Activated CD4-positive, alpha-beta memory T cell treated with anti-CD3 and anti-CD28 coated beads for 36 hours (primary cell): ENCODE data around the gene CAMK1D. TPM values are rescaled to one million over a fixed set of nuclear protein-coding genes. Genes with fewer than 3 reads are reported as not detected.
A peak's percentile ranks its signal among the peaks of the same experiment; 100 is the strongest.

Experiments used
- CTCF ChIA-PET: fragments of 350-600 bp; sonication (Branson Sonifier 250); formaldehyde crosslinking; loops from one replicate; lab custom pipeline; 2021; ENCODE audit warnings: antibody characterized with exemption, inconsistent platforms; lab: Charles Lee
- POLR2A ChIA-PET: fragments of 350-600 bp; sonication (Branson Sonifier 250); formaldehyde crosslinking; loops from one replicate; lab custom pipeline; 2021; ENCODE audit warnings: antibody characterized with exemption; lab: Charles Lee
- DNase-seq: peaks from one replicate; pipeline ENCODE4 v3.0.0-alpha.2; 2020
- H3K27ac Mint-ChIP-seq: one replicate; pipeline ENCODE4 v1.8.0; 2021; ENCODE audit warnings: mixed read lengths
- H3K27me3 Mint-ChIP-seq: one replicate; pipeline ENCODE4 v1.8.0; 2021; ENCODE audit warnings: mixed read lengths
- H3K36me3 Mint-ChIP-seq: one replicate; pipeline ENCODE4 v1.8.0; 2021; ENCODE audit warnings: mixed read lengths
- H3K4me1 Mint-ChIP-seq: one replicate; pipeline ENCODE4 v1.8.0; 2021; ENCODE audit warnings: low read depth, mixed read lengths
- H3K4me3 Mint-ChIP-seq: one replicate; pipeline ENCODE4 v1.8.0; 2021; ENCODE audit warnings: mild to moderate bottlenecking, mixed read lengths
- H3K9me3 Mint-ChIP-seq: one replicate; pipeline ENCODE4 v1.8.0; 2021; ENCODE audit warnings: mixed read lengths
- intact Hi-C: fragments of 100-400 bp; cut with micrococcal nuclease; formaldehyde crosslinking; loops from one replicate; pipeline ENCODE4 v1.15.1; 2023
- total RNA-seq, 2 experiments: library from RNA; stranded (reverse); gene quantifications; one replicate each; pipeline ENCODE4 v1.2.3, GENCODE V29; 2021

CAMK1D gene
- total RNA-seq, 2 experiments from 2014 or later: 17.7 to 17.9 TPM

GRCh38 chr10:12700557-12700874, 351.2 kb downstream of the CAMK1D start:
- H3K9me3 Mint-ChIP-seq: peaks cover 4% of the 10 kb centered on the region
- intact Hi-C loops: no loop called here
- peaks cover 56% of the 10 kb centered on the region for H3K4me1 Mint-ChIP-seq
- ChIA-PET CTCF (interaction anchor here (0.8 to 1.9 kb wide), 2 partner anchors 9 to 485 kb away, joined by 3 to 13 read pairs; no protein-coding TSS in a partner anchor), POLR2A (interaction anchor here (0.7 to 1.6 kb wide), 2 partner anchors 9 to 54 kb away, joined by 3 read pairs; no protein-coding TSS in a partner anchor)
- H3K4me3 Mint-ChIP-seq: no peak overlapping the region
- no peaks in the 10 kb centered on the region for H3K27me3 Mint-ChIP-seq
- peak overlapping the region; percentile 87 for H3K27ac Mint-ChIP-seq
- H3K36me3 Mint-ChIP-seq: peaks cover 5% of the 10 kb centered on the region
- DNase-seq: no peak

- no peak overlapping the region for H3K4me3 Mint-ChIP-seq
- H3K27me3 Mint-ChIP-seq: no peaks in the 10 kb centered on the region
- peaks cover 4% of the 10 kb centered on the region for H3K9me3 Mint-ChIP-seq
- peaks cover 5% of the 10 kb centered on the region for H3K36me3 Mint-ChIP-seq
- CTCF ChIA-PET: interaction anchor here (1.7 kb wide), 1 partner anchor 10 kb away, joined by 10 read pairs; no protein-coding TSS in a partner anchor
- H3K4me1 Mint-ChIP-seq: peaks cover 67% of the 10 kb centered on the region
- DNase-seq: no peak
- peak overlapping the region; percentile 48 for H3K27ac Mint-ChIP-seq
- intact Hi-C loops: no loop called here
- POLR2A ChIA-PET: no interaction called here
Measured at GRCh38 chr10:12701696-12702095, 352.3 kb downstream of the CAMK1D start.

DNA sequence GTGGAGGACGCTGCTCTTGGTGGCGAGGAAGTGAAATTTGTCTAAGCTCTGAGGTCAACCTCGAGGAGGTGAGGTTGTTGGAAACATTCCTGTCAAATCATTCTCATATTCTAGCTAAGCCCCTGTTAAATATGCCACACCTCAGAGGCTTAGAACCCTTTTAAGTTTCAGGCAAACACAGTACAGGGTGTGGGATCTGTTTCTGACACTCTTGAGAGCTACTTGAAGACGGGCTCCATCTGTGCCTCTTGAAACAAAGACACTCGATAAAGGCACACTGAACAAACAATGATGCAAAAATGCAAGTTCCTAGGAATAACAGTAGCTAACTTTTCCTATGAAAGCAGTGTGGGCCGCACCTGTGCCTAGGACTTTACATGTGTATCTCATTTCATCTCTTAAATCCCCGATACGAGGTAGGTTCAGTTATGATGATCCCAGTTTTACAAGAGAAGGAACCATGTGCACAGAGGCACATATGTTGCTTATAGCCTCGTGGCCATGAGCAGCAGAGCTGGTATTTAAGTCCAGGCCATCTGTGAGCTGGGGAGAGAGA, 352.9 kb downstream of the CAMK1D start:
- no peak overlapping the region for H3K4me3 Mint-ChIP-seq
- ChIA-PET POLR2A (interaction anchor here (1.7 kb wide), 1 partner anchor 17 kb away, joined by 4 read pairs; no protein-coding TSS in a partner anchor), CTCF (interaction anchor here (0.6 to 2.1 kb wide), 3 partner anchors 9 to 402 kb away, joined by 3 to 11 read pairs (median 10); no protein-coding TSS in a partner anchor)
- no peaks in the 10 kb centered on the region for H3K27me3 Mint-ChIP-seq
- H3K9me3 Mint-ChIP-seq: peaks cover 4% of the 10 kb centered on the region
- intact Hi-C loops: no loop called here
- no peak for DNase-seq
- peaks cover 5% of the 10 kb centered on the region for H3K36me3 Mint-ChIP-seq
- H3K27ac Mint-ChIP-seq: no peak overlapping the region
- peaks cover 73% of the 10 kb centered on the region for H3K4me1 Mint-ChIP-seq

DNA sequence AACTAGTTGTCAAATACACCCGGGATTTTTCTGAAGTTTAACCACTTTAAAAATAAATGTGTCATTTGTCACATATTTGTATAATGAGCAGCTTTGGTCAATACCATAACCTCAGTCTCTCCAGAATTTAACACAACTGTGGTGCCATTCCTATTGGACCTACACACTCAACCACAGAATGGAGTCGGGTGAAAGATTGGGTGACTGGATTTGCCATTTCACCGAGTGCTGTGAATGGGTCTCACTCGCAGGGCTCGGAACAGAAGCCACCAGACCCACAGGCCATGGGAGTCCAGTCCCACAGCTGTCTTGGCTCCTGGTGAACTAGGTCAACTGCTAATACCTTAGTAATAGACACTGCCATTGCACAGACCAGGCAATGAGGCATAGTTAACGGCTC, 353.8 kb downstream of the CAMK1D start:
- ChIA-PET CTCF (interaction anchor here (0.7 to 2.1 kb wide), 7 partner anchors 8 to 352 kb away, joined by 3 to 11 read pairs (median 3); no protein-coding TSS in a partner anchor), POLR2A (interaction anchor here (1.7 kb wide), 1 partner anchor 18 kb away, joined by 4 read pairs; no protein-coding TSS in a partner anchor)
- H3K9me3 Mint-ChIP-seq: peaks cover 4% of the 10 kb centered on the region
- H3K4me1 Mint-ChIP-seq: peaks cover 81% of the 10 kb centered on the region
- H3K4me3 Mint-ChIP-seq: no peak overlapping the region
- peaks cover 5% of the 10 kb centered on the region for H3K36me3 Mint-ChIP-seq
- H3K27ac Mint-ChIP-seq: peak overlapping the region; percentile 19
- no peak for DNase-seq
- intact Hi-C loops: no loop called here
- no peaks in the 10 kb centered on the region for H3K27me3 Mint-ChIP-seq

DNA sequence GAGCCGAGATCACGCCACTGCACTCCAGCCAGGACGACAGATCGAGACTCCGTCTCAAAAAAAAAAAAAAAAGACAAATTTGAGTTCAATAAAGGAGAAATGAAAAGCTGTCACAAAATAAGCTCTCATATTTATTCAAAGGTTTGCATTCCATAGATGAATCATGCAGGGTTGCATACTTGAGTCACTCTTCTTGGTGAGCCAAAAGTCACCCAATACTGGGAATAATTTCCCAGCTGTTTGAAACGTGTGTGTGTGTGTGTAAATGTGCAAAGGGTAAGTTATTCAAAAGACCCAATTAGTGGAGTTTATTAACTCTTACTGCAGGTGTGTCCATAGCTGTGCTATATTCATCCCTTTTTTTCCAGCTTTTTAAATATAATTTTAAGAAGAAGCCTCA, 354.5 kb downstream of the CAMK1D start:
- ChIA-PET POLR2A (interaction anchor here (0.6 to 1.7 kb wide), 4 partner anchors 17 to 284 kb away, joined by 3 to 7 read pairs (median 4); no protein-coding TSS in a partner anchor), CTCF (interaction anchor here (0.5 to 2.1 kb wide), 10 partner anchors 9 to 394 kb away, joined by 3 to 11 read pairs (median 3); no protein-coding TSS in a partner anchor)
- peak overlapping the region; percentile 81 for H3K27ac Mint-ChIP-seq
- H3K4me3 Mint-ChIP-seq: no peak overlapping the region
- H3K36me3 Mint-ChIP-seq: peaks cover 5% of the 10 kb centered on the region
- DNase-seq: no peak
- peaks cover 4% of the 10 kb centered on the region for H3K9me3 Mint-ChIP-seq
- intact Hi-C loops: no loop called here
- H3K27me3 Mint-ChIP-seq: no peaks in the 10 kb centered on the region
- H3K4me1 Mint-ChIP-seq: peaks cover 86% of the 10 kb centered on the region

DNA sequence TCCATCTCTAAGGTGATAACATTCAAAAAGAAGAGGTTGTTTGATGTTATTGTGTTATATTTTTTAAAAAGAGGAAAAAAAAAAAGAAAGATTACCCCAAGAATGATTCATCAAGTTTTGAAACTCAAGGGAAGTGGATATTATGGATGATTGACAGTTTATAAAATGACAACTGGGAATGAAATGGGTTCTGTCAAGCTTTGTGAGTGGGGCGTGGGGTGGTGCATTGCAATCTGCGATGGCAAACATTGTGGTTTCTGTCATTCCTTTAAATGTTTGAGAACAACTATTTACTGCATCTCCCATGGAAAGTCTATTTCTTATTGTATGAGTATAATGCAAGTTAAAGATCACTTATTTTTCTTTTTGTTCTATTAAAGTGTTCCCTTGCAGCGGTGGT, 355.1 kb downstream of the CAMK1D start:
- H3K27me3 Mint-ChIP-seq: no peaks in the 10 kb centered on the region
- H3K4me1 Mint-ChIP-seq: peaks cover 86% of the 10 kb centered on the region
- H3K27ac Mint-ChIP-seq: no peak overlapping the region
- POLR2A ChIA-PET: interaction anchor here (0.7 to 0.9 kb wide), 2 partner anchors 23 to 285 kb away, joined by 3 to 7 read pairs; no protein-coding TSS in a partner anchor
- CTCF ChIA-PET: interaction anchor here (0.5 to 2.1 kb wide), 7 partner anchors 8 to 393 kb away, joined by 3 to 11 read pairs (median 4); no protein-coding TSS in a partner anchor
- peaks cover 5% of the 10 kb centered on the region for H3K36me3 Mint-ChIP-seq
- H3K9me3 Mint-ChIP-seq: peaks cover 4% of the 10 kb centered on the region
- DNase-seq: no peak
- intact Hi-C loops: no loop called here
- no peak overlapping the region for H3K4me3 Mint-ChIP-seq

- Mint-ChIP-seq H3K27me3 (no peaks in the 10 kb centered on the region), H3K4me1 (peaks cover 88% of the 10 kb centered on the region), H3K36me3 (no peaks in the 10 kb centered on the region), H3K27ac (peak overlapping the region; percentile 89), H3K9me3 (no peaks in the 10 kb centered on the region), H3K4me3 (no peak overlapping the region)
- intact Hi-C loops: loop anchor here (5.0 kb wide), 2 partner anchors 76 to 396 kb away; partner anchors contain the start of gene OPTN
- ChIA-PET CTCF (interaction anchor here (2.2 to 11.1 kb wide), 2 partner anchors 197 to 491 kb away, joined by 12 to 85 read pairs; no protein-coding TSS in a partner anchor), POLR2A (no interaction called here)
- no peak for DNase-seq
Measured at GRCh38 chr10:12705943-12706342, 356.6 kb downstream of the CAMK1D start.

- ChIA-PET CTCF (interaction anchor here (0.6 to 11.1 kb wide), 31 partner anchors 9 to 513 kb away, joined by 3 to 85 read pairs (median 4); partner anchors contain the start of genes CAMK1D and OPTN), POLR2A (interaction anchor here (1.0 kb wide), 1 partner anchor 13 kb away, joined by 4 read pairs; no protein-coding TSS in a partner anchor)
- H3K9me3 Mint-ChIP-seq: no peaks in the 10 kb centered on the region
- H3K27ac Mint-ChIP-seq: peak overlapping the region; percentile 89
- DNase-seq: peak; percentile 73
- intact Hi-C loops: loop anchor here (1.0 to 5.0 kb wide), 5 partner anchors 13 to 395 kb away; partner anchors contain the start of gene OPTN
- H3K4me3 Mint-ChIP-seq: no peak overlapping the region
- peaks cover 91% of the 10 kb centered on the region for H3K4me1 Mint-ChIP-seq
- no peaks in the 10 kb centered on the region for H3K27me3 Mint-ChIP-seq
- no peaks in the 10 kb centered on the region for H3K36me3 Mint-ChIP-seq
Measured at GRCh38 chr10:12707461-12708185, 358.3 kb downstream of the CAMK1D start.

DNA sequence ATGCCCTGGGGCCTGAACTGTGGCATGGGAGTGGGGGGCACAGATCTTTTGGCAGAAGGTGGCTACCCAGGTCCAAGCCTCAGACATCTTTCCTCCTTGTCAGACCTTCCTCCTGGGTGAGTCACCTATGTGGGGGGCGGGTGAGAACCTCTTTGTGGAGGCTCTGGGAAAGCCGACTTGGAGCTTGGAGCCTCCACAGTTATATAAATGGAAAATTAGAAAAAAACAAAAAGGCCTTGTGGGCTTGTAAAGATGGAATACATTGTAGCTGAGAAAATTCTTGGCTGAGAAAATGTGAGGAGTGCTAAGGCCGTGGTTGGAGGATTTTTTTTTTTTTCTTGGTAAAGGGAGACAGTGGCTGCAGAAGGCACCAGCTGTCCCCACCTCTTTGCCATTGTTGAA, 359.7 kb downstream of the CAMK1D start:
- H3K4me1 Mint-ChIP-seq: peaks cover 78% of the 10 kb centered on the region
- ChIA-PET CTCF (interaction anchor here (0.6 to 11.1 kb wide), 14 partner anchors 9 to 494 kb away, joined by 3 to 85 read pairs (median 13); partner anchors contain the start of gene OPTN), POLR2A (interaction anchor here (0.7 to 3.2 kb wide), 5 partner anchors 9 to 72 kb away, joined by 3 to 14 read pairs (median 7); no protein-coding TSS in a partner anchor)
- H3K9me3 Mint-ChIP-seq: no peaks in the 10 kb centered on the region
- no peaks in the 10 kb centered on the region for H3K27me3 Mint-ChIP-seq
- peak overlapping the region; percentile 77 for H3K27ac Mint-ChIP-seq
- H3K36me3 Mint-ChIP-seq: no peaks in the 10 kb centered on the region
- no peak overlapping the region for H3K4me3 Mint-ChIP-seq
- intact Hi-C loops: loop anchor here (5.0 kb wide), 2 partner anchors 73 to 393 kb away; partner anchors contain the start of gene OPTN
- no peak for DNase-seq

GRCh38 chr10:12709521-12709963, 360.2 kb downstream of the CAMK1D start:
- ChIA-PET CTCF (interaction anchor here (0.6 to 11.1 kb wide), 15 partner anchors 9 to 917 kb away, joined by 3 to 85 read pairs (median 7); no protein-coding TSS in a partner anchor), POLR2A (interaction anchor here (0.7 to 3.2 kb wide), 5 partner anchors 10 to 71 kb away, joined by 3 to 14 read pairs (median 7); no protein-coding TSS in a partner anchor)
- peaks cover 72% of the 10 kb centered on the region for H3K4me1 Mint-ChIP-seq
- DNase-seq: no peak
- no peaks in the 10 kb centered on the region for H3K27me3 Mint-ChIP-seq
- intact Hi-C loops: loop anchor here (5.0 kb wide), 2 partner anchors 73 to 393 kb away; partner anchors contain the start of gene OPTN
- H3K4me3 Mint-ChIP-seq: no peak overlapping the region
- H3K36me3 Mint-ChIP-seq: no peaks in the 10 kb centered on the region
- H3K27ac Mint-ChIP-seq: peak overlapping the region; percentile 77
- no peaks in the 10 kb centered on the region for H3K9me3 Mint-ChIP-seq

DNA sequence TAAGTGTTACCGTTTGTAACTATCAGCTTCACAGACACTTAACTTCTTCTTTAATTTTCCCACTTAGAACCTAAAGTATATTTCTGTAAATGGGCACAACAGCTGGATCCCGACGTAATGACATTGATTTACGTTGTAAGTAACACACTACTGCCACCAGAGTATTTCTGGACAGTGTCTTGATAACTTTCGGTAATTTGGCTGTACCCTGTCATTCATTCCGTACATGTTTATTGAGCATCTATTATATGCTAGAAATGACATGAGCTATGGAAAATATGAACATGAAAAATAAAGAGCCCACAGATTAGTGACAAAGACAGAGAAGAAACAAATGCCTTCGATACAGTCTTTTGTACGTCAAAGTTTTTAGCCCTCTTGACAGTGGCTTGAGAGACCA, 360.8 kb downstream of the CAMK1D start:
- H3K9me3 Mint-ChIP-seq: no peaks in the 10 kb centered on the region
- CTCF ChIA-PET: interaction anchor here (0.6 to 11.1 kb wide), 27 partner anchors 10 to 918 kb away, joined by 3 to 85 read pairs (median 6); no protein-coding TSS in a partner anchor
- H3K4me3 Mint-ChIP-seq: no peak overlapping the region
- DNase-seq: no peak
- POLR2A ChIA-PET: interaction anchor here (1.0 to 3.2 kb wide), 4 partner anchors 10 to 588 kb away, joined by 4 to 14 read pairs (median 8); no protein-coding TSS in a partner anchor
- peak overlapping the region; percentile 77 for H3K27ac Mint-ChIP-seq
- intact Hi-C loops: loop anchor here (2.0 to 5.0 kb wide), 2 partner anchors 513 to 587 kb away; partner anchors contain the start of genes CDC123 and NUDT5
- peaks cover 75% of the 10 kb centered on the region for H3K4me1 Mint-ChIP-seq
- H3K36me3 Mint-ChIP-seq: no peaks in the 10 kb centered on the region
- no peaks in the 10 kb centered on the region for H3K27me3 Mint-ChIP-seq
